Activated CD4-positive, alpha-beta T cell treated with anti-CD3 and anti-CD28 coated beads for 48 hours (primary cell): Measurements from ENCODE around the gene YIPF1.
A peak's percentile ranks its signal among the peaks of the same experiment; 100 is the strongest.
"Not testable (repeated sequence)": the region's sequence is repeated elsewhere in the genome, so short reads cannot be mapped to it uniquely, and the experiment has no call there.

Source experiments
- DNase-seq: peaks from one replicate; pipeline ENCODE4 v3.0.0-alpha.2; 2020

YIPF1 gene

GRCh38 chr1:53893999-53894636 is 4.5 kb upstream of the YIPF1 start, which contains the start of gene DIO1:
Gene DIO1 (plus strand): TSS chr1:53894187. CDS start chr1:53894211, 24 bp downstream.
- peak; percentile 24 for DNase-seq

GRCh38 chr1:53892911-53893310 is 3.3 kb upstream of the YIPF1 start:
- no peak for DNase-seq

GRCh38 chr1:53891678-53892077 is 2.1 kb upstream of the YIPF1 start:
- DNase-seq = no peak

GRCh38 chr1:53891018-53891417 is 1.4 kb upstream of the YIPF1 start:
- no peak for DNase-seq

- DNase-seq = peak; percentile 36
Observed at GRCh38 chr1:53890522-53890941, 935 bp upstream of the YIPF1 start.

GRCh38 chr1:53888681-53889080 is 916 bp downstream of the YIPF1 start:
- DNase-seq = no peak

- not testable (repeated sequence) for DNase-seq
Observed at GRCh38 chr1:53883600-53883999, 6.0 kb downstream of the YIPF1 start.

GRCh38 chr1:53881853-53882252 is 7.7 kb downstream of the YIPF1 start:
- DNase-seq = not testable (repeated sequence)

GRCh38 chr1:53878492-53879105 is 11.0 kb downstream of the YIPF1 start:
- no peak for DNase-seq

- not testable (repeated sequence) for DNase-seq
Observed at GRCh38 chr1:53875150-53875549, 14.4 kb downstream of the YIPF1 start.

GRCh38 chr1:53871773-53872484 is 17.7 kb downstream of the YIPF1 start:
- no peak for DNase-seq

- no peak for DNase-seq
Observed at GRCh38 chr1:53871221-53871620, 18.4 kb downstream of the YIPF1 start.

- DNase-seq = no peak
Observed at GRCh38 chr1:53869454-53870117, 20.0 kb downstream of the YIPF1 start.

GRCh38 chr1:53868565-53868964 is 21.0 kb downstream of the YIPF1 start:
- no peak for DNase-seq

- DNase-seq = no peak
Observed at GRCh38 chr1:53862507-53862906, 27.1 kb downstream of the YIPF1 start.

- peak; percentile 46 for DNase-seq
Observed at GRCh38 chr1:53860967-53861411, 28.6 kb downstream of the YIPF1 start.

GRCh38 chr1:53851571-53852285 is 37.9 kb downstream of the YIPF1 start:
- no peak for DNase-seq

- no peak for DNase-seq
Observed at GRCh38 chr1:53850082-53850673, 39.4 kb downstream of the YIPF1 start.

GRCh38 chr1:53847980-53848379 is 41.6 kb downstream of the YIPF1 start:
- DNase-seq = no peak

- DNase-seq = no peak
Observed at GRCh38 chr1:53842347-53842746, 47.2 kb downstream of the YIPF1 start.

GRCh38 chr1:53838654-53838974 is 51.0 kb downstream of the YIPF1 start:
- DNase-seq = no peak

- DNase-seq = peak; percentile 91
Observed at GRCh38 chr1:53837924-53838653, 51.5 kb downstream of the YIPF1 start, which contains the start of gene NDC1. Gene NDC1 (minus strand): TSS chr1:53838296. CDS start chr1:53838261, 35 bp downstream.
